Stimulated activated CD4-positive, alpha-beta T cell treated with anti-CD3 and anti-CD28 coated beads, Interleukin-1b, Interleukin-23, amount 100 ng/mL, for 48 hours (primary cell): Measurements from ENCODE around the gene PATE3.

Source experiments
- DNase-seq: peaks from one replicate; pipeline ENCODE4 v3.0.0-alpha.2; 2020

The PATE3 gene

GRCh38 chr11:125787827-125788226 is at the start of gene PATE3:
PATE3 (plus strand) TSS chr11:125788127; CDS start chr11:125788152, 25 bp downstream.
- DNase-seq, result no peak

DNA sequence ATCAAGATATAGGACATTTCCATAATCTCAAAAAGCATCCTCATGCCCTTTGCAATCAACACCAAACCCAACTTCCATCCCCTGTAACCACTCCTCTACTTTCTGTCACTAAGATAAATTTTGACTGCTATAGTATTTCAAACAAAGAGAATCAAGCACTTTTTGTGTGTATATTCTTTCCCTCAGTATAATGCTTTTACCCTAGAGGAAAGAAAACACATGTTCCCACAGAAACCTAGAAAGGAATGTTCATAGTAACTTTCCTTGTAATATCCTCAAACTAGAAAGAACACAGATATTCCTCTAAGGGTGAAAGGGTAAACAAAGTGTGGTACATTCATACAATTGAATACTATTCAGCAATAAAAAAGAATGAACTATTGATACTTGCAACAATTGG is 47.3 kb upstream of the PATE3 start:
- no peak for DNase-seq

DNA sequence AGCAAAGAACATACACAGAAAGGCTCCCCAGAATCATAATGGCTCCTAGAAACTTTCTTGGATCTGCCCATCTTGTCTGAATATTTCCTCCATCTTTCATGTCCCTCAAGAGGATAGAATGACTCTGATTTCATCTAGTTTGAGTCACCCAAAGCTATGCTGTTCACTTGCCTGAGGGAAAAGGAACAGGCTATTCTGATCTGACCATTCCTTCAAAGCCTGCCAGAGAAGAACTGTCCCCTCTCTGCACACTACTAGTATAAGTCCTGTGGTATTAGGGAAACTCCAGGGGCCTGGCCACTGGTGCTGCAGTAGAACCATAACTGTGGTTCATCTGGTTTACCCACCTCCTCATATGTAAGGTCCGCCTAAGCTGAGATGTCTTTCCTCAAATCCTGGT is 44.2 kb upstream of the PATE3 start:
- DNase-seq, result no peak

GRCh38 chr11:125745979-125746378 is 41.9 kb upstream of the PATE3 start, which contains the start of gene PATE1:
PATE1 (plus strand) TSS chr11:125746279; CDS start chr11:125746305, 26 bp downstream.
- DNase-seq, result no peak

DNA sequence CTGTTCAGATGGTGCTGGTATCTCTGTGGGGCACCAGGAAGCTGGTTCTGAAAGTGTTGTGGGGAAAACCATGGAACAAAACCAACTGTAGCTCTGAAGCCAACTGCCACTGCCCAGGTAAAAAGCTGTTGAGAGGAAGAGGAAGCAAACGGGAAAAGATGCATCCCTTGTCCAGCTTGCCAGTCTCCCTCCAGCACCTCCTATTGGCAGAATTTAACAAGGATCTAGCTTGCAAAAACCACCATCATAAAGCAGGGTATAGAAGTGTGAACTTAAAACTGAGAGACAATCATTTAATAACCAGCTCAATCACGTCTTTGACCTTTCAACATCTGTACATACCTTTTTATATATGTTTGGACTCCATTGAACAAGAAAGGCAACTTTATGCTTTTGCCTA is 37.3 kb upstream of the PATE3 start:
- no peak for DNase-seq

- no peak for DNase-seq
These were observed 31.9 kb upstream of the PATE3 start for GRCh38 chr11:125756050-125756449.

- DNase-seq, result no peak
These were observed 25.5 kb upstream of the PATE3 start for GRCh38 chr11:125762445-125762844.

DNA sequence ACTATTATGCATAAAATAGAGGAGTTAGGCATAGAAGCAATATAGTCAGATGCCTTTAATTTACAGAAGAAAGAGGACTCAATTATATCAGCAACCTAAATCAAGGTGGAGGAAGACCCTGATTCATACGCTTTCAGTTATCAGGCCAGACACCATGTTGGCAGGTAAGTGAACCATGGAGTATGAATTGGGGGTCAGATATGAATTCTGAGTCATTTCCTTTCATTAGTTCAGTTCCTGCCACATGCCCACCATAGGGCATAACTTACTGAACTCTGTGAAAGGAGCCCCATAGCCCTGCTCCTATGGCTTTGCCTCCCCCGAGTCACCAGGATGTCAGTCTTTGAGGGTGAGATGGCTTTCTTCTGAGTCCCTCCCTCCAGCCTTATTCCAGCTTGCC is 24.4 kb upstream of the PATE3 start:
- DNase-seq, result no peak

GRCh38 chr11:125766251-125766650 is 21.7 kb upstream of the PATE3 start:
- DNase-seq, result no peak

GRCh38 chr11:125768336-125769046 is 19.4 kb upstream of the PATE3 start:
- DNase-seq, result no peak

DNA sequence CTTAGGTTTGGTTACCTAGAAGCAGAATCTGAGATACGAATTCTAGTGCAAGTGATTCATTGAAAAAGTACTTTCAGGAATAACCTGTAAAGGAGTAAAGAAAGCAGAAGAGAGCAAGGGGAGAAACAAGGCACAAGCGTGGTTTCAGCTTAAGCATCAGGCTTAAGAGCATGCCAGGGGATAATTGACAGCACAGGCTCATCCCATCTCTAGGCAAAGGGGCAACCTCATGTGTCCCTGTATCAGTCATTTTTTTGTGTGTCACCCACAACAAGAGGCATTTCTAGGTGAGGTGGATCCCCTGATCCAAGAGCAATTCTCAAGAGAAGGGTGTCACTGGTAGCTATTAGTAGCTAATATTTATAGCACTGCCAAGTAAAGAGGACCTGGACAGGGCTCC is 17.3 kb upstream of the PATE3 start:
- DNase-seq, result no peak

DNA sequence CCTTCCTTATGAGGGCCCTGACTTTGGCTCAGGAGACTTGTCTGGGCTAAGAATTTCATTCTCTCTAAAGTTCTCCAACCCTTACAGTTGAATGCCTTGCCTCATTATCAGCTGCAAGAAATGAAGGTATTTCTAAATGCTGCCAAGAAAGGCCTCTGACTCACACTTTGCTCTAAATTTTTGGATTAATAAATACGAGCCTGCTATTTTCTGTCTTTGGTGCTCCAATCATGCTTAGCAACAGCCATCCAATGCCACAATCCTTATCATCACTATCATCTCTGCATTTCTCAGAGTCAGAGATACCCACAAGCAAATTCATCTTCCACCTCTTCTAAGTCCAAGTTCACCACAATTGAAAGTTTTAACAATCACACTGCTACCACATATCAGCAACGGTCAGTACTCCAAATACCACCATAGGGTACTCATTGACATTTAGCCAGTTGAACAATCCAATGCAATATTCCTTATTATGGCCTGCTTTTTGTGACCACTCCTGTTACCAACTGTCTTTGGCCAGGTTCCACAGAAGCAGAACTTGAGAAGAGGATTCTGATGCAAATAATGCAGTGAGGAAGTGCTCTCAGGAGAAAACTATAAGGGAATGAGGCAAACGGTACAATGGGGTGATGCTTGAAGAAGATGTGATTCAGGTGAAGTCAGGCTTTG is 15.0 kb upstream of the PATE3 start:
- DNase-seq, result no peak

DNA sequence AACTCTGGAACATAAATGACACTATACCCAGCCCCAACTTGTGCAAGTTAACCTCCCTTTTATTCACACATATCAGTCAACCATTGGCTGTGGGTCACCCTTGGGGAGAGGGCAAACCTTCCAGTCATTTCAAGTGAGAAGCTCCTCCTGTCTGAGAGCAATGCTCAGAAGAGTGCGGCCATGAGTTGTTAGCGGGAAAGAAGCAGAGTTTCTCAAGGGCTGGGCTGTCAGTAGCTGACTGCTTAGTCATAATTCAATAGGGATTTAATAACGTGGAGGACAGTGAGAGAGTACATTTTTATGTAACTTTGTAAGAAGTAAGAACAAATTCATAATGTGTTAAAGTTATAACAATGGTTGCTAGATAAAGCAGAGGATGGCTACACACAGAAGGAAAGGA is 14.4 kb upstream of the PATE3 start:
- no peak for DNase-seq

GRCh38 chr11:125777309-125777708 is 10.6 kb upstream of the PATE3 start:
- DNase-seq, result no peak

- no peak for DNase-seq
These were observed 9.2 kb upstream of the PATE3 start, which contains the start of gene PATE2 for GRCh38 chr11:125778728-125779127. PATE2 (minus strand) TSS chr11:125778828; CDS start chr11:125778773, 55 bp downstream.

GRCh38 chr11:125784678-125785077 is 3.2 kb upstream of the PATE3 start:
- no peak for DNase-seq

DNA sequence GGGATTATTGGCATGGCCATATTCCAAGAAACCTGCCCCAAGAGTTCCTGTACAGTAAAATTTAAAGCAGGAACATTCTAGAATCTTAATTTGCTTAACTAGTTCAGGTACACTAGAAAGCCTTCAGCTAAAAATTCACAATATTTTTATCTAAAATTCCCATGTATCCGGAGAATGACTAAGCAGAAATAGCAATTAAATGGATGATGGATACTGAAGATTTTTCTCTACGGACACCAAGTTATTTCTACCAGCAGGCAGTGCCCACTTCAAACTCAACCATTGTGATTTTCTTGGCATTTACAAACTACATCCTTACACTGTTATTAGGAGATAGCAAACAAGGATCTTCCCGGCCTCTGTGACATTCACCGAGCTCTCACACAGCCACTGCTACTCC is 2.9 kb downstream of the PATE3 start:
- no peak for DNase-seq

DNA sequence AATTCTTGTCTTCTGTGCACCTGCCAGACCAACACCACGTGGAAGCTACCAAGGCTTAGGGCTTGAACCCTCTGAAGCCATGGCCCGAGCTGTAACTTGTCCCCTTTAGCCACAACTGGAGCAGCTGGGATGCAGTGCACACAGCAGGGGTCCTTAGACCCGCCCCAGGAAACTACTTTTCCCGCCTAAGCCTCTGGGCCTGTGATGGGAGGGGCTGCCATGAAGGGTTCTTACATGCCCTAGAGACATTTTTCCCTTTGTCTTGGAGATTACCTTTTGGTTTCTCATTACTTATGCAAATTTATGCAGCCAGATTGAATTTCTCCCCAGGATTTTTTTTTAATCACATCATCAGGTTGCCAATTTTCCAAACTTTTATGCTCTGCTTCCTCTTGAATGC is 9.7 kb downstream of the PATE3 start:
- no peak for DNase-seq

GRCh38 chr11:125799808-125800207 is 11.9 kb downstream of the PATE3 start:
- no peak for DNase-seq

DNA sequence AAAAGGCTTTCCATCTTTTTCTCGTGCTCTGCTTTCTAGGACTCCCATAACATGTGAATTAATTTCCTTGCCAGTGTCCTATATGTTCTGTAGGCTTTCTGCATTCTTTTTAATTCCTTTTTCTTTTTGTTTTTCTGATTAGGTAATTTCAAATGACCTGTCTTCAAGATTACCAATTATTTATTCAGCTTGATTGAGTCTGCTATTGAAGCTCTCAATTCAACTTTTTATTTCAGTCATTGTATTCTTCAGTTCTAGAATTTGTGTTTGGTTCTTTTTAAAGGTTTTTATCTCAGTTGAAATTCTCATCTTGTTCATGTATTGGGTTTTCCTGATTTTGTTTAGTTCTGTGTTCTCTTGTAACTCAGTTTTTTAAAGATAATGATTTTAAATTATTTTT is 14.5 kb downstream of the PATE3 start:
- DNase-seq, result no peak

GRCh38 chr11:125807909-125808308 is 20.0 kb downstream of the PATE3 start:
- no peak for DNase-seq

- DNase-seq, result no peak
These were observed 45.1 kb downstream of the PATE3 start, which contains the start of gene PATE4 for GRCh38 chr11:125833016-125833415. PATE4 (plus strand) TSS chr11:125833316; CDS start chr11:125833360, 44 bp downstream.

GRCh38 chr11:125835748-125836147 is 47.8 kb downstream of the PATE3 start:
- DNase-seq, result no peak
